Measurements from ENCODE around the gene MLXIP. TPM values are rescaled to one million over a fixed set of nuclear protein-coding genes. Genes with fewer than 3 reads are reported as not detected.

Gene MLXIP
- polyA plus RNA-seq, 10 donors: 22.1 to 36.0 (median 28.1) TPM

GRCh38 chr12:122123761-122124145, 45.2 kb downstream of the MLXIP start:
- no peak for DNase-seq

GRCh38 chr12:122124370-122124769, 45.8 kb downstream of the MLXIP start:
- DNase-seq: no peak

- no peak for DNase-seq
Observed at GRCh38 chr12:122125452-122126341, 47.1 kb downstream of the MLXIP start.

GRCh38 chr12:122126342-122126635, 47.7 kb downstream of the MLXIP start:
- DNase-seq: no peak

- no peak for DNase-seq
Observed at GRCh38 chr12:122126713-122127597, 48.4 kb downstream of the MLXIP start.

- no peak for DNase-seq
Observed at GRCh38 chr12:122127839-122128238, 49.3 kb downstream of the MLXIP start.

GRCh38 chr12:122128481-122128880, 49.9 kb downstream of the MLXIP start:
- DNase-seq: no peak

GRCh38 chr12:122129131-122129530, 50.6 kb downstream of the MLXIP start:
- no peak for DNase-seq

GRCh38 chr12:122130150-122130549, 51.6 kb downstream of the MLXIP start:
- no peak for DNase-seq

- DNase-seq: no peak
Observed at GRCh38 chr12:122133192-122133950, 54.8 kb downstream of the MLXIP start.

- no peak for DNase-seq
Observed at GRCh38 chr12:122135437-122136031, 57.0 kb downstream of the MLXIP start.

GRCh38 chr12:122137229-122137628, 58.7 kb downstream of the MLXIP start:
- no peak for DNase-seq

- no peak for DNase-seq
Observed at GRCh38 chr12:122137681-122138080, 59.1 kb downstream of the MLXIP start.

- no peak for DNase-seq
Observed at GRCh38 chr12:122138181-122138580, 59.6 kb downstream of the MLXIP start.

GRCh38 chr12:122138616-122139015, 60.1 kb downstream of the MLXIP start:
- DNase-seq: no peak

GRCh38 chr12:122139266-122139665, 60.7 kb downstream of the MLXIP start:
- no peak for DNase-seq

- no peak for DNase-seq
Observed at GRCh38 chr12:122139941-122140340, 61.4 kb downstream of the MLXIP start.

GRCh38 chr12:122140467-122141257, 62.1 kb downstream of the MLXIP start:
- DNase-seq: no peak

GRCh38 chr12:122141911-122142725, 63.6 kb downstream of the MLXIP start:
- DNase-seq: no peak

- no peak for DNase-seq
Observed at GRCh38 chr12:122142857-122143256, 64.3 kb downstream of the MLXIP start.
